WI38 (cell line): Measurements from ENCODE around the gene FOXL1.

Source experiments
- H3K4me3 ChIP-seq: 2 replicates; pipeline ENCODE4 v1.5.1; 2011; ENCODE audit warnings: low read depth, mild to moderate bottlenecking, control low read depth, low read length
- CTCF ChIP-seq: IDR thresholded peaks from 2 replicates; pipeline ENCODE4 v1.5.1; 2012; ENCODE audit warnings: low read depth, mild to moderate bottlenecking, control low read depth, low read length

The FOXL1 gene

GRCh38 chr16:86573646-86574508 lies 4.5 kb upstream of the FOXL1 start:
- no peak overlapping the region for H3K4me3 ChIP-seq
- no peak for TF ChIP-seq CTCF

GRCh38 chr16:86574646-86575045 lies 3.7 kb upstream of the FOXL1 start:
- H3K4me3 ChIP-seq = no peak overlapping the region
- TF ChIP-seq CTCF = no peak

GRCh38 chr16:86575095-86575685 lies 3.2 kb upstream of the FOXL1 start:
- peak overlapping the region; percentile 84 for H3K4me3 ChIP-seq
- no peak for TF ChIP-seq CTCF

GRCh38 chr16:86575754-86576557 lies 2.4 kb upstream of the FOXL1 start:
- peak overlapping the region; percentile 84 for H3K4me3 ChIP-seq
- peak; percentile 74 for TF ChIP-seq CTCF

- peak overlapping the region; percentile 84 for H3K4me3 ChIP-seq
- no peak for TF ChIP-seq CTCF
These were observed 1.6 kb upstream of the FOXL1 start for GRCh38 chr16:86576591-86577313.

- peak overlapping the region; percentile 84 for H3K4me3 ChIP-seq
- no peak for TF ChIP-seq CTCF
These were observed 906 bp upstream of the FOXL1 start for GRCh38 chr16:86577314-86577971.
